SK-N-MC (cell line): ENCODE data around the gene ACSM6.

Experiments
- EZH2 ChIP-seq: fragments of 200-600 bp; sonication (generic); IDR thresholded peaks from one replicate; pipeline ENCODE4 v1.6.1; 2017; ENCODE audit warnings: antibody characterized with exemption
- POLR2AphosphoS5 ChIP-seq: IDR thresholded peaks from 2 replicates; pipeline ENCODE4 v1.6.1; 2012; ENCODE audit warnings: mild to moderate bottlenecking, low read depth, low read length, borderline replicate concordance

DNA sequence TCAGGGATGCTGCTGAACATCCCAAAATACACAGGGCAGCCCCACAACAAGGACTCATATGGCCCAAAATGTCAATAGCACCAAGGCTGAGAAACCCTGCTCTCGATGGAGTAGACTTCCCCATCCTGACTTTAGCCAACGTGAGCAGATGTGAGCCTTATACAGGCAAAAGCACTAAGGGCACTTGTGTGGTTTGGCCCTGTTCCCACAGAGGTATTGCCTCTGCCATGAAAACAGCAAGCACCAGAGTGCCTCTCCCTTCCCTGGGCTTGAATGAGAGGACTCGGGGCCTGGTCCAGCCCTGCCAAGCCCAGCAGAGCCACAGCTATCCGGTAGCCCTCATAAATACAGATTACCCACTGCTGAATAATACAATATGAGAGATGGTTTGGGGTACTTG is 47.5 kb downstream of the ACSM6 start:
- TF ChIP-seq POLR2AphosphoS5 (no peak), EZH2 (no peak)
